ENCODE data around the gene LRRD1.

Gene LRRD1

DNA sequence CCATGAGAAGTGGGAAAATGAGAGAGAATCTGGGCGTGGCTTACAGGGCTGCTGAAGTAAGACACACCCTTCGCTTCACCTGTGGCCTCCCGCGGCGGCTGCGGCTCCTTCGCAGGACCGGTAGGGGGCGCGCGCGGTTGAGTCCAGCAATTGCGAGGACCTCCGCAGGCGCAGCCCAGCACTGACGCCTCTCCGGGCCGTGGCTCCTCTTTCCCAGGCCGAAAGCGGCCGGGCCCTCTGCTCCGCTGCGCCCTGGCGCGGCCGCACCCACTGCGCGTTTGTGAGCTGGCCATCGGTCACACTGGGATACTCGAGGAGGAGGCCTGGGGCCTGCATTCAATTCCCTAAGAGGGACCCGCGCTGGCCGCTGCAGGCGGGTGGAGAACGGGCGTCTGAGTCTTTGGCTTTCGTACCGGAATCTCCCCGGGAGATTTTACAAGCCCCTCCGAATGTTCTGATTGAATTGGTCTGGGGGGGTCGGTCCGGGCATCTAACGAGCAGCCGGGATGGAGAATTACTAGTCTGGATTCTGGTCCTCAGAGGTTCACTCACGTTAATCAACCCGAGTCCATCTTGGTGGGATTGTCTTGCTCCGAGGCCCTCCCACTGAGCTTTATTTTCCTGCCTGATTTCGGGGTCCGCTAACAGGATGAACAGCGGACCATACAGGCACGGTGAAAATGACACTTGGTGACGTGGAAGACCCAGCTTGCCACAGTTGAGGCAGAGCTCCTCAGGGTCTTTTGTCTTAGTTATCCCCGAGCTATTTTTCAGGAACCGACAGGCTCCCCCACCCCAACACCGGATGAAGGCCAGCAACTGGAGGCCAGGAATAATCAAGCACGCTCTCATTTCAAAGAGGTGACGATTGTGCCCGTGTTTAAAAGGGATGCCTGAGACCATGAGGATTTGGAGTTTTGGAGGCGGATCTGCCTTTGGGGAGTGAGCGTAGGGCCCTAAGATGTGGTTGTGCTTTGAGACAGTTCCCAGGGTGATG is at the start of gene LRRD1:
Gene LRRD1 (minus strand): TSS at position 215 of the 997 bp plus-strand sequence. CDS start 13,940 bp downstream, outside the sequence.
- TF ChIP-seq, protein P1, sequence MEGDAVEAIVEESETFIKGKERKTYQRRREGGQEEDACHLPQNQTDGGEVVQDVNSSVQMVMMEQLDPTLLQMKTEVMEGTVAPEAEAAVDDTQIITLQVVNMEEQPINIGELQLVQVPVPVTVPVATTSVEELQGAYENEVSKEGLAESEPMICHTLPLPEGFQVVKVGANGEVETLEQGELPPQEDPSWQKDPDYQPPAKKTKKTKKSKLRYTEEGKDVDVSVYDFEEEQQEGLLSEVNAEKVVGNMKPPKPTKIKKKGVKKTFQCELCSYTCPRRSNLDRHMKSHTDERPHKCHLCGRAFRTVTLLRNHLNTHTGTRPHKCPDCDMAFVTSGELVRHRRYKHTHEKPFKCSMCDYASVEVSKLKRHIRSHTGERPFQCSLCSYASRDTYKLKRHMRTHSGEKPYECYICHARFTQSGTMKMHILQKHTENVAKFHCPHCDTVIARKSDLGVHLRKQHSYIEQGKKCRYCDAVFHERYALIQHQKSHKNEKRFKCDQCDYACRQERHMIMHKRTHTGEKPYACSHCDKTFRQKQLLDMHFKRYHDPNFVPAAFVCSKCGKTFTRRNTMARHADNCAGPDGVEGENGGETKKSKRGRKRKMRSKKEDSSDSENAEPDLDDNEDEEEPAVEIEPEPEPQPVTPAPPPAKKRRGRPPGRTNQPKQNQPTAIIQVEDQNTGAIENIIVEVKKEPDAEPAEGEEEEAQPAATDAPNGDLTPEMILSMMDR (IDR thresholded peaks at IDR 0.05; ENCODE audit: low read depth, low read length), result peak; percentile 95
- in situ Hi-C loops (cut with HindIII; ENCODE audit: low sequenced_read_pairs), result no loop called here
- peak; percentile 86 for DNase-seq (ENCODE audit: low read depth, low spot score)
- peak within 1 kb of the TSS; percentile 40 for H3K4me3 ChIP-seq (ENCODE audit: low read depth, low read length)

DNA sequence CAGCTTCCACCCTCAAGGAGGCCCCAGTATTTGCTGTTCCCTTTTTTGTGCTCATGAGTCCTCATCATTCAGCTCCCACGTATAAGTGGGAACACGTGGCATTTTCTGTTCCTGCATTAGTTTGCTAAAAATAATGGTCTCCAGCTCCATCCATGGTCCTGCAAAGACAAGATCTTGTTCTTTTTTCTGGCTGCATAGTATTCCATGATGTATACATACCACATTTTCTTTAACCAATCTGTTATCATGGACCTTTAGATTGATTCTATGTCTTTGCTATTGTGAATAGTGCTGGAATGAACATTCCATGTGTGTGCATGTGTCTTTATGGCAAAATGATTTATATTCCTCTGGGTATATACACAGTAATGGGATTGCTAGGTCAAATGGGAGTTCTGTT is 49.8 kb upstream of the LRRD1 start:
- DNase-seq (ENCODE audit: low read depth, low spot score), result no peak
- in situ Hi-C loops (cut with HindIII; ENCODE audit: low sequenced_read_pairs), result no loop called here
- H3K4me3 ChIP-seq (ENCODE audit: low read depth, low read length), result no peak overlapping the region
- TF ChIP-seq, protein P1 (IDR thresholded peaks at IDR 0.05; ENCODE audit: low read depth, low read length), result no peak

DNA sequence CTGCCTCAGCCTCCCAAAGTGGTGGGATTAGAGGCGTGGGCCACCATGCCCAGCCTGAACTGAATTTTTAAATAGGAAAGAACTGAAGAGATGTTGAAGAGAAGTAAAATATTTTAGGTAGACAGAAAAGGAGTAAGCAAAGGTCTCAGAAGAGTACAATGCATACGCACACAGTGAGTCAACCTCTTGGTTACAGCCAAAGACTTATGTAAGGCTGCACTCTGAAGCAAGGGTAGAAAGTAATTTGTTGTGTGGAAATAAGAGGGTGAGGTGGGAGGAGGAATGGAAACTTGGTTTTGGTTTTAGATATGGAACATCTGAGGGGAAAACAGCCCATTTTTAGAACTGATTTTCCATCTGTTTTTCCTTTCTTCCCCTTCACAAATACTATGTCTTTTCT is 49.2 kb upstream of the LRRD1 start:
- in situ Hi-C loops (cut with HindIII; ENCODE audit: low sequenced_read_pairs), result no loop called here
- no peak overlapping the region for H3K4me3 ChIP-seq (ENCODE audit: low read depth, low read length)
- TF ChIP-seq, protein P1 (IDR thresholded peaks at IDR 0.05; ENCODE audit: low read depth, low read length), result no peak
- no peak for DNase-seq (ENCODE audit: low read depth, low spot score)

DNA sequence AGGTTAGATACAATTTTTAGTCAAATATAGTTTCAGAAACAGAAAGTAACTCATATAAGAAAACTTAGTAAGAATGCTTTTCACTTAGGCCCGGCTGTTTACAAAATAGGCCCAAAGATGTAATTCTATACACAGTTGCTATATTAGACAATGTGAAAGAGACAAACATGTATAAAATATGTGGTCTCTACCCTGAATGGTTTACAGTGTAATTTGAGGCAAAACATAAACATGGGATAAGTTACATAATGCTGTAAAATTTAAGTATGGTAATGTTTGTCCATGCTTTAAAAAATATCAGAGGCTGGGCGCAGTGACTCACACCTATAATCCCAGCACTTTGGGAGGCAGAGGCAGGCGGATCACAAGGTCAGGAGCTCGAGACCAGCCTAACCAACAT is 48.0 kb upstream of the LRRD1 start:
- in situ Hi-C loops (cut with HindIII; ENCODE audit: low sequenced_read_pairs), result no loop called here
- TF ChIP-seq, protein P1 (IDR thresholded peaks at IDR 0.05; ENCODE audit: low read depth, low read length), result no peak
- H3K4me3 ChIP-seq (ENCODE audit: low read depth, low read length), result no peak overlapping the region
- DNase-seq (ENCODE audit: low read depth, low spot score), result no peak

DNA sequence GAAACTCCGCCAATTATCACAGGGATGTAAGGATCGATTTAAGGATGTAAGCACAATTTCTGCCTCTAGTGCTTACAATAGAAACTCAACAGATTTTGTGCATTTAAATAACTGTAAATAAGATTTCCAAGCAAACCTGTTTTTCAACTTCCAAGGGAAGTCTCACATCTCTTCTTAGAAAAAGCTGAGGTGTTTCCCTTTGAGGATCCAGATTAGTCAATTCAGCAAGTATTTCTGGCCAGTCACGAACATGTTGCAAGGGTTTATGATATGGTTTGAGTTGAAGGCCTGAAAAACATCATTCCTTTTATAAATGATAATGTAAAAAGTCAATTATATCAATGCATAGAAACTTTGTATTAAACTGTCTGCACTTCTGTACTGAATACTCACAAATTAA is 42.8 kb upstream of the LRRD1 start:
- TF ChIP-seq, protein P1 (IDR thresholded peaks at IDR 0.05; ENCODE audit: low read depth, low read length), result no peak
- in situ Hi-C loops (cut with HindIII; ENCODE audit: low sequenced_read_pairs), result no loop called here
- no peak overlapping the region for H3K4me3 ChIP-seq (ENCODE audit: low read depth, low read length)
- DNase-seq (ENCODE audit: low read depth, low spot score), result no peak

DNA sequence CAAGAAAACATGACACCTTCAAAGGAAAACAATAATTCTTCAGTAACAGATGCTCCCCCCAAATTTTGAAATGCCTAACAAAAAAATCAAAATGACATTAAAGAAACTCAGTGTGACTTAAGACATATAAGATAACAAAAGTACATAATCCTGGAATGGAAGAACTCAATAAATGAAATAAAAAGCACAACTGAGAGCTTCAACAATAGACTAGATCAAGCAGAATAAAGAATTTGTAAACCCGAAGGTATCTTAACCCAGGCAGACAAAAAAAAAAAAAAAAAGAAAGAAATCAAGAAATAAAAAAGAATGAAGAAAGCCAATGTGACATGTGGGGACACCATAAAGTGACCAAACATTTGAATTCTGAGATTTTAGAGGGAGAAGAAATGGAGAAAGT is 27.7 kb upstream of the LRRD1 start:
- in situ Hi-C loops (cut with HindIII; ENCODE audit: low sequenced_read_pairs), result no loop called here
- H3K4me3 ChIP-seq (ENCODE audit: low read depth, low read length), result no peak overlapping the region
- no peak for DNase-seq (ENCODE audit: low read depth, low spot score)
- TF ChIP-seq, protein P1 (IDR thresholded peaks at IDR 0.05; ENCODE audit: low read depth, low read length), result no peak
